Panc1 (cell line): ENCODE results near the gene METTL6. TPM values are rescaled to one million over a fixed set of nuclear protein-coding genes. Genes with fewer than 3 reads are reported as not detected.

Experiments used
- ATAC-seq: fragments of 200-7000 bp; cut with Tn5 transposase; 2 replicates; pipeline ENCODE4 v1.9.1; 2020; ENCODE audit warnings: mild to moderate bottlenecking, moderate library complexity
- BruUV-seq: library from RNA; stranded (reverse); fragments of 400-500 nt; replicated peaks from 2 replicates; lab custom pipeline; 2021; lab: Mats Ljungman, UMichigan
- CTCF ChIA-PET: fragments of 300-600 bp; sonication (Branson Sonifier 250); formaldehyde crosslinking; loops from one replicate; lab custom pipeline; 2022; ENCODE audit warnings: antibody characterized with exemption; lab: Charles Lee
- POLR2A ChIA-PET: fragments of 300-600 bp; sonication (Branson Sonifier 250); formaldehyde crosslinking; loops from one replicate; lab custom pipeline; 2022; ENCODE audit warnings: antibody characterized with exemption; lab: Charles Lee
- DNase-seq: peaks from one replicate; pipeline ENCODE4 v3.0.0-alpha.2; 2010; ENCODE audit warnings: low read depth, low spot score
- H3K27ac ChIP-seq: 2 replicates; pipeline ENCODE4 v1.5.1; 2011; ENCODE audit warnings: mild to moderate bottlenecking, low read length, inconsistent platforms
- H3K27me3 ChIP-seq: fragments of 200-500 bp; sonication (Bioruptor generic); 2 replicates; pipeline ENCODE4 v1.6.0; 2014; ENCODE audit warnings: low read length, inconsistent platforms; ENCODE audit not compliant: control insufficient read depth, insufficient read depth
- H3K36me3 ChIP-seq: fragments of 200-500 bp; sonication (Bioruptor generic); 2 replicates; pipeline ENCODE4 v1.5.1; 2014; ENCODE audit warnings: inconsistent platforms, mild to moderate bottlenecking, low read length, moderate library complexity; ENCODE audit not compliant: control insufficient read depth, insufficient read depth
- H3K4me1 ChIP-seq: 2 replicates; pipeline ENCODE4 v1.5.1; 2011; ENCODE audit warnings: inconsistent platforms, mild to moderate bottlenecking, low read length, moderate library complexity; ENCODE audit not compliant: control insufficient read depth, insufficient read depth
- H3K4me3 ChIP-seq, 2 experiments: 2 replicates each; pipeline ENCODE4 v1.5.1; 2011 to 2012; ENCODE audit warnings: low read depth in 2 of 2, low read length in 2 of 2, mild to moderate bottlenecking in 2 of 2, inconsistent platforms in 1 of 2, moderate library complexity in 1 of 2
- H3K9me3 ChIP-seq: fragments of 200-500 bp; sonication (Bioruptor generic); 2 replicates; pipeline ENCODE4 v1.5.1; 2014; ENCODE audit warnings: low read depth, mild to moderate bottlenecking, inconsistent platforms, low read length, moderate library complexity; ENCODE audit not compliant: control insufficient read depth, insufficient read depth
- CTCF ChIP-seq: fragments of 450-650 bp; IDR thresholded peaks from 2 replicates; pipeline ENCODE4 v1.5.1; 2017; ENCODE audit warnings: mild to moderate bottlenecking
- POLR2AphosphoS5 ChIP-seq: IDR thresholded peaks from 2 replicates; pipeline ENCODE4 v1.6.1; 2012; ENCODE audit warnings: mild to moderate bottlenecking, low read depth, low read length, moderate library complexity
- REST ChIP-seq, 2 experiments: IDR thresholded peaks; 2 replicates each; pipeline ENCODE4 v1.6.1; 2011 to 2012; ENCODE audit warnings: low read depth in 2 of 2, control low read depth in 1 of 2, low read length in 1 of 2, mild to moderate bottlenecking in 1 of 2, moderate library complexity in 1 of 2; ENCODE audit not compliant: insufficient read depth in 1 of 2
- SIN3A ChIP-seq: IDR thresholded peaks from 2 replicates; pipeline ENCODE4 v1.6.1; 2012; ENCODE audit warnings: low read depth, mild to moderate bottlenecking, low read length, moderate library complexity, borderline replicate concordance; ENCODE audit not compliant: insufficient read depth
- TCF7L2 ChIP-seq: IDR thresholded peaks from 2 replicates; pipeline ENCODE4 v1.6.1; 2011; ENCODE audit warnings: mild to moderate bottlenecking, low read depth, low read length, inconsistent platforms
- in situ Hi-C: cut with HindIII; loops from 2 replicates; pipeline ENCODE4 v1.10.0; 2016; ENCODE audit warnings: low sequenced_read_pairs, low pct_unique_long_range_greater_than_20kb
- intact Hi-C: fragments of 100-400 bp; cut with micrococcal nuclease; formaldehyde crosslinking; loops from one replicate; pipeline ENCODE4 v1.10.0; 2022; ENCODE audit not compliant: unreplicated experiment
- total RNA-seq: library from RNA; stranded (reverse); gene quantifications from one replicate; pipeline ENCODE4 v1.2.1, GENCODE V29; 2021; ENCODE audit not compliant: unreplicated experiment

METTL6 gene
- total RNA-seq, 1 experiment from 2014 or later, result 16.5 TPM

GRCh38 chr3:15454965-15455364, 27.6 kb upstream of the METTL6 start:
- intact Hi-C loops (no loop called here), in situ Hi-C loops (no loop called here)
- H3K36me3 ChIP-seq, result no peaks in the 10 kb centered on the region
- DNase-seq (no peak), ATAC-seq (no peak)
- no peaks in the 10 kb centered on the region for H3K9me3 ChIP-seq
- no peaks in the 10 kb centered on the region for H3K27me3 ChIP-seq
- no peaks in the 10 kb centered on the region for H3K4me1 ChIP-seq
- TF ChIP-seq REST (IDR thresholded peaks at IDR 0.05; ENCODE audit: insufficient read depth in 1 of 2, low read depth in 2 of 2, low read length in 1 of 2), result no peak
- no peak for TF ChIP-seq SIN3A
- TF ChIP-seq CTCF, result no peak
- no peak for TF ChIP-seq POLR2AphosphoS5
- TF ChIP-seq TCF7L2, result no peak
- CTCF ChIA-PET, result no interaction called here
- BruUV-seq, result no TSS peak
- POLR2A ChIA-PET, result interaction anchor here (0.5 kb wide), 1 partner anchor 12 kb away, joined by 3 read pairs; no protein-coding TSS in a partner anchor
- no peak overlapping the region for H3K4me3 ChIP-seq
- no peak overlapping the region for H3K27ac ChIP-seq

GRCh38 chr3:15453991-15454625, 26.8 kb upstream of the METTL6 start:
- DNase-seq (no peak), ATAC-seq (peak; percentile 60)
- ChIA-PET POLR2A (interaction anchor here (0.5 kb wide), 1 partner anchor 11 kb away, joined by 3 read pairs; no protein-coding TSS in a partner anchor), CTCF (no interaction called here)
- no TSS peak for BruUV-seq
- Histone ChIP-seq H3K4me3 (no peak overlapping the region), H3K9me3 (no peaks in the 10 kb centered on the region), H3K27me3 (no peaks in the 10 kb centered on the region), H3K4me1 (no peaks in the 10 kb centered on the region), H3K27ac (no peak overlapping the region), H3K36me3 (no peaks in the 10 kb centered on the region)
- intact Hi-C loops (no loop called here), in situ Hi-C loops (no loop called here)
- TF ChIP-seq SIN3A (no peak), CTCF (no peak), REST (IDR thresholded peaks at IDR 0.05; ENCODE audit: insufficient read depth in 1 of 2, low read depth in 2 of 2, low read length in 1 of 2) (no peak)
